ENCODE measurements around the gene TTLL12.

The TTLL12 gene

DNA sequence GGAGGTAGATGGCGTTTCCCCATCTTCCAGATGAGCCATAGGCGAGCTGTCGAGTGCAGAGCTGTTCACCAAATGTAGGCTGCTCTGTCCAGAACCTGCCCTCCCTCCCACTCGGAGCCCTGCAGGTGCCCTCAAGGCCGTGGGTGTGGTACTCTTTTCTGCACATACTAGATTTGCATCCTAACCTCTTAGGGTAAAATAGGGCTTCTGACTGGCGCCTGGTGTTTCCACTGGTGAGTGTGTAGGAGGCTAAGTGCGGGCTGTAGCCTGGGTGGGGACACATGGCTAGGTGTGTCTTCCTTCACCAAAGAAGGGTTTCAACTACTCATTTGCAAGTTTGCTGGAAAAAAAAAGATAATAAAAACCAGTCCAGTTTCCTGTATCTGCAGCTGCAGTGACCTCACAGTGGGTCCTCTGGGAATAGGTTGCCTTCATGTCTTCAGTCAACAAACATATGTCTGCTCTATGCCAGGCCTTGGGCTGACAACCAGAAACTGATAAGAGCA, 67.9 kb downstream of the TTLL12 start:
- no peak for DNase-seq

DNA sequence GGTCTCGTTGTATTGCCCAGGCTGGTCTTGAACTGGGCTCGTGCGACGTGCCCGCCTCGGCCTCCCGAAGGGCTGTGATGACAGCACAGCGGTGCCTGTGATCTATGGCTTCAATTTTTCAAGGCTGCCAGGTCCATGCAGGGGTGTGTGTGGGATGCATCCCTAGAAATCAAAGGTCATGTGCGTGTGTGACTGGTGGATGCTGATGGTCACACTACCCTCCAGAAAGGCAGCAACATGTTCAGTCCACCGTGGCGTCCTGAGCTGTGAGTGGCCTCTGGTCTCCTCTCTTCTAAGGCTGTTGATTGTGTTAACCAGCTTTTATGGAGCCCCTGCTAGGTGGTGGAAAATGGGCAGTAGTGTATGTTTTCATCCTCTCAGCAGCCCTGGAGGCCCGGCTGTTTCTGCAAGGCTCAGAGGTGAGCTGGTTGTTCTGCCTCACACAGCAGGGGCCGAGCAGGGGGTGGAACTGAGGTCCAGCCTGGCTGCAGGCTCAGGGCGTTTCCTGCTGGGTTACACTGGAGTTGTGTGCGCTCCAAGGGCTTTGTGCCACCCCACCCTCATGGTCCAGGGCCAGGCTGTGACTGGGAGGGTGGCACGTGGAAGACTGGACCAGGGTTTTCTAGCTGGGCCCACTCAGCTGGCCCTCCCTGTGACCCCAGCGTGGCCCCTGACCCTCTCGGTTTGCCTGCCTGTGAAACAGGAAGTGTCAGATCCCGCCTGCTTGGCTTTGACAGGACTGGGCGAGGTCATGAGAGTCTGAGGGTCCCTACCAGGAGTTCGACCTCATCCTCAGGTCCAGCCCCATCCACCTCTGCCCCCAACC, 68.7 kb downstream of the TTLL12 start:
- no peak for DNase-seq

DNA sequence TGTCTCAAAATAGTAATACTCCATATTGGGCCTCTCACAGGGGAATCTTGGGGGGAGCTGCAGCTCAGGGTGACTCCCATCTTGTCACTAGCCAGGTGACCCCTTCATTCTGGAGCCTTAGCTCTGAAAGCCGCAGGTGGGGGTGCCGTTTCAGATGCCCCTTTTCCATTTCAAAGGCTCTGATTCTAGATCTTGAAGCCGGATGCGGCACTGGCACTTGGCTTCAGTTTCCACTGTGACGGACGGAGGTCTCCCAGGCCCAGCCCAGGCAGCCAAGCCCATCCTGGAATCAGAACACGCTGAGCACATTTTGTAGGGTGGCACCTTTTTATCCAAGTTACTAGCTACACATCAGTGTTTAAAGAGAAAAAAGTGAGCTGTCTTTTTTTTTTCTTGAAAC, 70.0 kb downstream of the TTLL12 start:
- no peak for DNase-seq

All from activated CD4-positive, alpha-beta T cell treated with anti-CD3 and anti-CD28 coated beads, Interleukin-2, amount 50 U/mL, for 1 hour (primary cell).